Ovary (tissue), 3 donors: ENCODE data around the gene TMEM14C.

Experiments
- EP300 ChIP-seq: sonication (generic); formaldehyde crosslinking; IDR thresholded peaks from one replicate; pipeline ENCODE4 v1.6.1; 2017; ENCODE audit warnings: antibody characterized with exemption
- POLR2A ChIP-seq: fragments of 450-650 bp; IDR thresholded peaks from one replicate; pipeline ENCODE4 v1.6.1; 2017; ENCODE audit warnings: antibody characterized with exemption, mild to moderate bottlenecking, moderate library complexity
- TF ChIP-seq, protein P1 (sequence below), 3 donors: fragments of 450-650 bp in 2 of 3; fragments of 200-600 bp in 1 of 3; IDR thresholded peaks; one replicate each; pipeline versions ENCODE4 v1.5.1 to v1.8.0; 2016 to 2022; ENCODE audit warnings: antibody characterized with exemption in 3 of 3, mild to moderate bottlenecking in 1 of 3
- donor health status: DM: no; HTN: no; CAD: no.

DNA sequence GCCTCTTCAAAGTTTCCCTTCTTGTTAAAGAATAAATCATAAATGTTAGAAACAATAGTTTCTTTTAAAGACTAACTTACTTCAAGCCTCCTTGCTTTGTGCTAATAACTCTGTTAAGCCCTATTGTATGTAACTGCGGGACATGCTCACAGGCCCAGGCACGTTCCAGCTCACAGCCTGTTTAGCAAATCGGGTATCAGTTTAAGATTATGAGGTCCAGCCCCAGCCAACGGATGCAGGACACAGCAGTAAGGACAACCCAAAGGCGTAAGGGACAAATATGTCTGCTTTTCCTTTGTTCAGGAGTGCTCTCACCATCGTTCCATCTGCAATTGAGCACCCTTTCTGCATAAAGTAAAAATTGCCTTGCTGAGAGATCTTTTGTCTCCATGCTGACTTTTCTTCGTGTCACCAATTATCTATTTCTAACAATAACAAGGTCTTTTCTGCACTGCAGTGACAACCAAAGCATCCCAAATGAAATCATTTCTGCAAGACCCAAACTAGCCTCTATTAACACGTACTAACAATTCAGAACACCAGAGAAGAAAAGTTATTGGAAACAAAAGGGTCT, 29.8 kb upstream of the TMEM14C start:
- TF ChIP-seq, protein P1, sequence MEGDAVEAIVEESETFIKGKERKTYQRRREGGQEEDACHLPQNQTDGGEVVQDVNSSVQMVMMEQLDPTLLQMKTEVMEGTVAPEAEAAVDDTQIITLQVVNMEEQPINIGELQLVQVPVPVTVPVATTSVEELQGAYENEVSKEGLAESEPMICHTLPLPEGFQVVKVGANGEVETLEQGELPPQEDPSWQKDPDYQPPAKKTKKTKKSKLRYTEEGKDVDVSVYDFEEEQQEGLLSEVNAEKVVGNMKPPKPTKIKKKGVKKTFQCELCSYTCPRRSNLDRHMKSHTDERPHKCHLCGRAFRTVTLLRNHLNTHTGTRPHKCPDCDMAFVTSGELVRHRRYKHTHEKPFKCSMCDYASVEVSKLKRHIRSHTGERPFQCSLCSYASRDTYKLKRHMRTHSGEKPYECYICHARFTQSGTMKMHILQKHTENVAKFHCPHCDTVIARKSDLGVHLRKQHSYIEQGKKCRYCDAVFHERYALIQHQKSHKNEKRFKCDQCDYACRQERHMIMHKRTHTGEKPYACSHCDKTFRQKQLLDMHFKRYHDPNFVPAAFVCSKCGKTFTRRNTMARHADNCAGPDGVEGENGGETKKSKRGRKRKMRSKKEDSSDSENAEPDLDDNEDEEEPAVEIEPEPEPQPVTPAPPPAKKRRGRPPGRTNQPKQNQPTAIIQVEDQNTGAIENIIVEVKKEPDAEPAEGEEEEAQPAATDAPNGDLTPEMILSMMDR (IDR thresholded peaks at IDR 0.05) = no peak
- TF ChIP-seq POLR2A = no peak
- TF ChIP-seq EP300 = no peak
